Keratinocyte (primary cell): ENCODE measurements around the gene SCAI.

Source experiments
- CTCF ChIP-seq, 3 experiments: IDR thresholded peaks in 1 of 3; conservative IDR thresholded peaks in 1 of 3; optimal IDR thresholded peaks in 1 of 3; 2 replicates in 2 of 3; 3 replicates in 1 of 3; pipeline versions ENCODE3 to v1.5.1; 2011; ENCODE audit warnings: low read length in 3 of 3, mild to moderate bottlenecking in 3 of 3, moderate library complexity in 2 of 3, control low read depth in 1 of 3, inconsistent platforms in 1 of 3; ENCODE audit not compliant: insufficient read depth in 2 of 3; ENCODE audit errors: extremely low read depth in 1 of 3
- EZH2 ChIP-seq: IDR thresholded peaks from one replicate; pipeline ENCODE4 v1.6.1; 2012; ENCODE audit warnings: inconsistent platforms, mild to moderate bottlenecking, low read length, moderate library complexity

- TF ChIP-seq CTCF (optimal IDR thresholded peaks at IDR 0.05 in 1 of 3, IDR thresholded peaks at IDR 0.05 in 1 of 3, conservative IDR thresholded peaks at IDR 0.05 in 1 of 3; ENCODE audit: extremely low read depth in 1 of 3, insufficient read depth in 2 of 3, low read length in 3 of 3) = no peak
- TF ChIP-seq EZH2 = no peak
These were observed 8.4 kb downstream of the SCAI start for GRCh38 chr9:125134976-125135375.
